Heart left ventricle (tissue), 16 donors: ENCODE measurements around the gene RPTN. TPM values are rescaled to one million over a fixed set of nuclear protein-coding genes. Genes with fewer than 3 reads are reported as not detected.

Experiments used
- ATAC-seq, 4 donors: fragments of 200-7000 bp; cut with Tn5 transposase; one replicate each; pipeline ENCODE4 v1.9.1; 2020 to 2022; ENCODE audit warnings: moderate library complexity in 4 of 4, mild to moderate bottlenecking in 3 of 4, moderate number of reproducible peaks in 1 of 4
- DNase-seq, 5 donors: peaks; one replicate each; pipeline ENCODE4 v3.0.0-alpha.2; 2020
- H3K27ac ChIP-seq, 12 donors: fragments of 200-600 bp; sonication (generic) in 4 of 12; one replicate each; pipeline versions ENCODE4 v1.5.0 to v1.8.0; 2016 to 2022; ENCODE audit warnings: mild to moderate bottlenecking in 2 of 12
- H3K27me3 ChIP-seq, 9 donors: fragments of 200-600 bp; sonication (generic) in 2 of 9; one replicate each; pipeline versions ENCODE4 v1.5.1 to v1.8.0; 2016 to 2022; ENCODE audit warnings: mild to moderate bottlenecking in 3 of 9
- H3K36me3 ChIP-seq, 9 donors: fragments of 200-600 bp; sonication (generic) in 2 of 9; one replicate each; pipeline versions ENCODE4 v1.5.0 to v1.8.0; 2018 to 2022; ENCODE audit warnings: mild to moderate bottlenecking in 2 of 9
- H3K4me1 ChIP-seq, 12 donors: fragments of 200-600 bp; sonication (generic) in 4 of 12; one replicate each; pipeline versions ENCODE4 v1.5.0 to v1.8.0; 2016 to 2022; ENCODE audit warnings: mild to moderate bottlenecking in 3 of 12
- H3K4me3 ChIP-seq, 12 donors: fragments of 200-600 bp; sonication (generic) in 4 of 12; one replicate each; pipeline versions ENCODE4 v1.5.0 to v1.8.0; 2017 to 2022; ENCODE audit warnings: mild to moderate bottlenecking in 9 of 12, moderate library complexity in 4 of 12
- H3K9me3 ChIP-seq, 12 donors: fragments of 200-600 bp; sonication (generic) in 4 of 12; one replicate each; pipeline versions ENCODE4 v1.5.0 to v1.8.0; 2016 to 2022; ENCODE audit warnings: mild to moderate bottlenecking in 1 of 12
- POLR2A ChIP-seq, 2 donors: fragments of 450-650 bp; IDR thresholded peaks; one replicate each; pipeline ENCODE4 v1.6.1; 2017; ENCODE audit warnings: antibody characterized with exemption in 2 of 2, mild to moderate bottlenecking in 2 of 2, moderate library complexity in 2 of 2
- WGBS, 4 donors: extraction: QIAGEN DNeasy Blood & Tissue Kit in 2 of 4; methylation state at CpG; one replicate each; pipeline versions ENCODE4 v1.1.5 to v1.1.7; 2013 to 2018; 5-methylcytosine and 5-hydroxymethylcytosine counted together
- intact Hi-C, 10 donors: fragments of 100-400 bp; cut with DNase I; formaldehyde crosslinking; loops; one replicate each; pipeline versions ENCODE4 v1.11.1 to v1.14.2; 2022
- polyA plus RNA-seq, 2 donors: library from polyadenylated mRNA; stranded (reverse); fragments of 200-250 nt; gene quantifications; one replicate each; pipeline ENCODE4 v1.2.3, GENCODE V29; 2013
- total RNA-seq, 9 donors: library from RNA; depleted of rRNA in 2 of 9; stranded (reverse); fragments of >200 nt in 2 of 9; fragmentation: NEBNext Ultra II Directional in 3 of 9; extraction: Animal tissue kit (Norgen Biotek cat#: 25700) in 3 of 9; gene quantifications; one replicate each; pipeline versions ENCODE4 v1.1.0 to v1.2.4, GENCODE V29; 2016 to 2023
- TF ChIP-seq, protein P1 (sequence below), 12 donors: fragments of 200-600 bp; sonication (generic) in 4 of 12; IDR thresholded peaks; one replicate each; pipeline versions ENCODE4 v1.5.0 to v1.8.0; 2018 to 2022; ENCODE audit warnings: antibody characterized with exemption in 12 of 12, mild to moderate bottlenecking in 5 of 12
- donor health status: ischemic (EF 13 %, LVEDD 7.1; RV severe dilation, severe dysfunction).
- donor health status: healthy with polysubstance abuse.
- donor health status: DM: no; HTN: yes; CAD: no.
- donor health status: DM: no; HTN: no; CAD: no.
- donor health status: ischemic (EF 25% LVEDD 6.9; RV normal size, moderate dysfunction).
- donor health status: ischemic (EF 25% LVEDD 5.7; RV mildly dilated, moderate dysfunction).
- donor health status: healthy.
- donor health status: DM: yes; HTN: yes; CAD: no.
- donor health status: ischemic (EF 35%, LVEDD 5.7; RV mildly dilated, moderate dysfunction).
- donor health status: nonischemic (EF 11% LVEDD 7.7; RV severe dilation, severe dysfunction).
- donor health status: DM: yes; HTN: yes; CAD: no.
- donor health status: PGD.
- donor health status: ischemic (EF 29% LVEDD 5.4; RV normal size, mild dysfunction).
- donor health status: nonischemic (EF 23%, LVEDD 6.1; RV moderate dilation, normal function).

RPTN gene
- total and polyA plus RNA-seq, 11 donors = not detected

DNA sequence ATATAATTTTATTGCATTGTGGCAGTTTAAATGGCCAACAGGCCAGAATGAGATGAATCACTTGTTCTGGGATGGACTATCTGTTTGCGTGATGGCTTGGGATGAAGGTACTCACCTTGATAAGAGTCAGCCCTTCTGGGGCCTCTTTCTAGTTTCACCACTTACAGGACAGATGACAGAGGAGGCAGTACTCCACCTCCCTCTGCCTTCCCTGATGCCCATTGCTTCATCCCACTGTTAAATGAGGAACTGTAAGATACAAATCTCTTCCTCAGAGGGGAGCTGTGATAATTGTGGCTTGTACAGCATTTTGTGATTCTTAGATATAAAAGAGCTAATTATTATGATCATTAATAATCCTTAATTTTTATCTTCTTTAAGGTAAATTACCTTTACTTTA, 40.1 kb downstream of the RPTN start:
- Histone ChIP-seq H3K9me3 (no peaks in the 10 kb centered on the region), H3K27ac (no peak overlapping the region), H3K36me3 (no peaks in the 10 kb centered on the region), H3K27me3 (peaks cover under 1 to 71% (median 21%) of the 10 kb centered on the region in 9 donors), H3K4me3 (no peak overlapping the region), H3K4me1 (no peaks in the 10 kb centered on the region)
- DNase-seq = no peak
- intact Hi-C loops = loop anchor here in 1 of 10 donors (10.0 kb wide), 1 partner anchor 64 kb away; no protein-coding TSS in a partner anchor
- 87 to 88% (median 87%) methylated on average over 1 of the region's 1 CpG for WGBS, 4 donors
- TF ChIP-seq POLR2A (IDR thresholded peaks at IDR 0.05) = no peak
- TF ChIP-seq, protein P1, sequence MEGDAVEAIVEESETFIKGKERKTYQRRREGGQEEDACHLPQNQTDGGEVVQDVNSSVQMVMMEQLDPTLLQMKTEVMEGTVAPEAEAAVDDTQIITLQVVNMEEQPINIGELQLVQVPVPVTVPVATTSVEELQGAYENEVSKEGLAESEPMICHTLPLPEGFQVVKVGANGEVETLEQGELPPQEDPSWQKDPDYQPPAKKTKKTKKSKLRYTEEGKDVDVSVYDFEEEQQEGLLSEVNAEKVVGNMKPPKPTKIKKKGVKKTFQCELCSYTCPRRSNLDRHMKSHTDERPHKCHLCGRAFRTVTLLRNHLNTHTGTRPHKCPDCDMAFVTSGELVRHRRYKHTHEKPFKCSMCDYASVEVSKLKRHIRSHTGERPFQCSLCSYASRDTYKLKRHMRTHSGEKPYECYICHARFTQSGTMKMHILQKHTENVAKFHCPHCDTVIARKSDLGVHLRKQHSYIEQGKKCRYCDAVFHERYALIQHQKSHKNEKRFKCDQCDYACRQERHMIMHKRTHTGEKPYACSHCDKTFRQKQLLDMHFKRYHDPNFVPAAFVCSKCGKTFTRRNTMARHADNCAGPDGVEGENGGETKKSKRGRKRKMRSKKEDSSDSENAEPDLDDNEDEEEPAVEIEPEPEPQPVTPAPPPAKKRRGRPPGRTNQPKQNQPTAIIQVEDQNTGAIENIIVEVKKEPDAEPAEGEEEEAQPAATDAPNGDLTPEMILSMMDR (IDR thresholded peaks at IDR 0.05) = no peak
- no peak for ATAC-seq

DNA sequence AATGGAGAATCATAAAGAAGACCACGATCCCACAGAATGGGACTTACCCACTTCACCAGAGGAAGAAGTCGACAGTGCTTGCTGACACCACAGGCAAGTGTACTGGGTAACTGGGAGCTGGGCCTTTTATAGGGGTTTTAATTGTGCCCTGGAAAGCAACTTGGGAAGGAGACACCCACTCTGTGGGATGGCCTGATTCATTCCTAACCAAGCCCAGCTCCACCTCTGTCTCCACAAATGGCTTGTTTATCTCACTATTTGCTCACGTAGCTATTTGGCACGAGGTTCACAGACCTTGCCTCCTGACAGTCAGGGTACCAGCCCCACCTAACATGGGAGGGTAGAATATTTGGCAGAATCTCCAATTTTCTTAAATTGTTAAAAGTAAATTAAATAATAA, 43.7 kb downstream of the RPTN start, which contains the start of gene TCHH:
Gene TCHH, minus strand, starts transcription at position 101 of the 400 bp plus-strand sequence. CDS start 1,364 bp downstream, outside the sequence.
- TF ChIP-seq, protein P1 (IDR thresholded peaks at IDR 0.05) = no peak
- no peak for TF ChIP-seq POLR2A (IDR thresholded peaks at IDR 0.05)
- Histone ChIP-seq H3K27me3 (peaks cover 13 to 91% (median 44%) of the 10 kb centered on the region in 9 donors), H3K4me1 (peaks cover 2 to 25% (median 22%) of the 10 kb centered on the region in 12 donors), H3K36me3 (no peaks in the 10 kb centered on the region), H3K9me3 (no peaks in the 10 kb centered on the region), H3K4me3 (no peak within 1 kb of the TSS), H3K27ac (no peak within 1 kb of the TSS)
- WGBS, 4 donors = 48 to 66% (median 53%) methylated on average over 4 of the region's 4 CpGs
- ATAC-seq = no peak
- intact Hi-C loops = loop anchor here in 1 of 10 donors (10.0 kb wide), 1 partner anchor 61 kb away; no protein-coding TSS in a partner anchor
- no peak for DNase-seq

DNA sequence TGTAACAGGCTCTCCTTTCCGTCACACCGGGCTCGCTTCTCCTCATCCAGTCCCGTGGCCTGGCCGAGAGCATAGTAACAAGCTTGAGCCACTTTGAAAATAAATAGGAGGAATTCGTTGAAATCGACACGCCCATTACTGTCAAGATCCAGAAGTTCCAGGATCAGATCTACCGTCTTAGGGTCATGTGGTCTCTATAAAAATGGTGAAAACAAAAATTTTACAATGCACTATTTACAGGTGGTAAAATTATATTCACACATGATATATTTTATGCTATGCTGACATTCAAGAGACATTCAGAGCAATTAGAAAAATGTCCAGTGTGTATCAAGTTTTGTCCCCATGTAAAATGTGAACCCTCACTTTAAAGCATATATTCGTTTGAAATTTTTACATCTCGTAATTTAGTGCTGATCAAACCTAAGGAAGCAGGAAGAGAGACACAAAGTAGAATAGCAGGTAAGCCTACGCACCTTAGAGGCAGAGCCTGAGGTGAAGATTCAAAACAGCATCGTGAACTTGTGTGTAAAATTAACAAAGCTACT, 46.1 kb downstream of the RPTN start:
- Histone ChIP-seq H3K9me3 (peaks cover 0 to 14% (median 8%) of the 10 kb centered on the region in 12 donors), H3K4me3 (peak overlapping the region in 2 of 12 donors; percentile 56 to 59), H3K27me3 (peaks cover 37 to 100% (median 68%) of the 10 kb centered on the region in 9 donors), H3K36me3 (no peaks in the 10 kb centered on the region), H3K27ac (no peak overlapping the region), H3K4me1 (peaks cover 5 to 47% (median 29%) of the 10 kb centered on the region in 12 donors)
- ATAC-seq (no peak), DNase-seq (no peak)
- TF ChIP-seq POLR2A (IDR thresholded peaks at IDR 0.05) = no peak
- TF ChIP-seq, protein P1 (IDR thresholded peaks at IDR 0.05) = no peak
- 21 to 33% (median 26%) methylated on average over 13 of the region's 13 CpGs for WGBS, 4 donors
- intact Hi-C loops = loop anchor here in 2 of 10 donors (5.0 to 10.0 kb wide), 2 partner anchors 46 to 58 kb away; no protein-coding TSS in a partner anchor

DNA sequence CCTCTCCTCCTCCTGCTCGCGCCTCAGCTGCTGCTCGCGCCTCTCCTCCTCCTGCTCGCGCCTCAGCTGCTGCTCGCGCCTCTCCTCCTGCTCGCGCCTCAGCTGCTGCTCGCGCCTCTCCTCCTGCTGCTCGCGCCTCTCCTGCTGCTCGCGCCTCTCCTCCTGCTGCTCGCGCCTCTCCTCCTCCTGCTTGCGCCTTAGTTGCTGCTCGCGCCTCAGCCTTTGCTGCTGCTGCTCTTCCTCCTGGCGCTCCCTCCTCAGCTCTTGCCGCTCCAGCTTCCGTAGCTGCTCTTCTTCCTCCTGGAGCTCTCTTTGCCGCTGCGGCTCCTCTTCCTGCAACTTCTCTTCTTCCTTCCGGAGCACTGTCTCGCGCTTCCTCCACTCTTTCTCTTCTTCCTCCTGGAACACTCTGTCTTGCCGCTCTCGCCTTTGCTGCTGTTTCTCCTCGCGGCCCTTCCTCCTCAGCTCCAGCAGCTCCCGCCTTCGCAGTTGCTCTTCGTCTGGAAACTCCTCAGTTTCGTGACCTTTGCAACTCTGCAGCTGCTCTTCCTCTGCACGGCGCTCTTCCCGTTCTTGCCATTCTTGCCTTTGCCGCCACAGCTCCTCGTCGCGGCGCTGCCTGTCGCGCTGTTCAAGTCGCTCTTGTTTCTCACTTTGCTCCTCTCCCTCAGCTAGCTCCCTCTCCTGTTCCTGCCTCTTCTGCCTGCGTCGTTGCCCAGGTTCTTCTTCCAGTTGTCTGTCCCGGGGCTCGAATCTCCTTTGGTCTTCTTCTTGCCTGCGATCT, 46.7 kb downstream of the RPTN start:
- no peaks in the 10 kb centered on the region for H3K36me3 ChIP-seq
- H3K4me3 ChIP-seq = peak overlapping the region in 10 of 12 donors; percentile 27 to 59 (median 50)
- TF ChIP-seq POLR2A (IDR thresholded peaks at IDR 0.05) = no peak
- TF ChIP-seq, protein P1 (IDR thresholded peaks at IDR 0.05) = no peak
- H3K9me3 ChIP-seq = peaks cover 0 to 20% (median 8%) of the 10 kb centered on the region in 12 donors
- DNase-seq = peak in 1 of 5 donors; percentile 28
- WGBS, 4 donors = 1 to 3% (median 2%) methylated on average over 52 to 53 of the region's 53 CpGs
- no peak for ATAC-seq
- peaks cover 5 to 49% (median 29%) of the 10 kb centered on the region in 12 donors for H3K4me1 ChIP-seq
- peaks cover 44 to 100% (median 75%) of the 10 kb centered on the region in 9 donors for H3K27me3 ChIP-seq
- H3K27ac ChIP-seq = no peak overlapping the region
- intact Hi-C loops = loop anchor here in 2 of 10 donors (5.0 to 10.0 kb wide), 2 partner anchors 45 to 57 kb away; no protein-coding TSS in a partner anchor
